Measurements from ENCODE around the gene TUSC2.
A peak's percentile ranks its signal among the peaks of the same experiment; 100 is the strongest.

GRCh38 chr3:50350527-50351322 is 22.7 kb upstream of the TUSC2 start, which contains the start of the genes CYB561D2 and NPRL2:
- TF ChIP-seq CTCF (IDR thresholded peaks at IDR 0.05 in 8 of 11, conservative IDR thresholded peaks at IDR 0.05 in 3 of 11), result peak in 1 of 11 experiments; percentile 31
- peak; percentile 98 to 99 (median 99) for TF ChIP-seq POLR2AphosphoS5 (IDR thresholded peaks at IDR 0.05)
